Erythroblast (primary cell): ENCODE results near the gene DCDC2C.

Experiments used
- GATA1 ChIP-seq: IDR thresholded peaks from 2 replicates; pipeline ENCODE4 v1.6.1; 2011; ENCODE audit warnings: low read depth, mild to moderate bottlenecking, control low read depth, low read length, moderate library complexity
- POLR2A ChIP-seq: IDR thresholded peaks from 2 replicates; pipeline ENCODE4 v1.6.1; 2011; ENCODE audit warnings: mild to moderate bottlenecking, low read length

DNA sequence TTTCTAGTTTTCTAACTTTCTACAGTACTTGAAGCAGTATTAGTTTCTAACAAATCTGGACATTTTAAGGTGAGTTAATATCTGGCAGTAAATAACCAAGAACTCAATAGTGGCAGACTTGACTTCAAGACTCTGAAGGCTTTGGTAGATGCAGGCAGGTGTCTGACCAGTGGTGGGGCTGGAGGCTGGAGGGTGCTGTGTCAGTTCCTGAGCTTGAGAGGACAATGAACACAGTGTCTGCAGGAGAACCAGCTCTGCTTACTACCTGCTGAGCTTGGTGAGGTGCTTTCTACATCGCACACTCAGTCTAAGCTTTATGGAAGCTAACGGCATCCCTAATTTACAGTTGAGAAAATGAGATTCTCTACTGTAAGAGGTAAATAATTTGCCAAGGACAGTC lies 24.2 kb upstream of the DCDC2C start:
- TF ChIP-seq POLR2A (no peak), GATA1 (no peak)
